Activated B cell treated with CpG ODN at 0.5 μM for 24 hours (primary cell): Measurements from ENCODE around the gene CRYBB3. TPM values are rescaled to one million over a fixed set of nuclear protein-coding genes. Genes with fewer than 3 reads are reported as not detected.

Experiments used
- ATAC-seq: fragments of 200-7000 bp; cut with Tn5 transposase; one replicate; pipeline ENCODE4 v1.10.0; 2021; ENCODE audit warnings: low read depth, mild to moderate bottlenecking, moderate library complexity
- CTCF ChIA-PET: fragments of 350-600 bp; sonication (Branson Sonifier 250); formaldehyde crosslinking; loops from one replicate; lab custom pipeline; 2021; ENCODE audit warnings: antibody characterized with exemption; lab: Charles Lee
- POLR2A ChIA-PET: fragments of 350-600 bp; sonication (Branson Sonifier 250); formaldehyde crosslinking; loops from one replicate; lab custom pipeline; 2021; ENCODE audit warnings: antibody characterized with exemption; lab: Charles Lee
- DNase-seq: peaks from one replicate; pipeline ENCODE4 v3.0.0; 2022
- H3K27ac Mint-ChIP-seq: one replicate; pipeline ENCODE4 v1.8.0; 2020; ENCODE audit warnings: mixed read lengths
- H3K27me3 Mint-ChIP-seq: one replicate; pipeline ENCODE4 v1.8.0; 2021; ENCODE audit warnings: mixed read lengths
- H3K36me3 Mint-ChIP-seq: one replicate; pipeline ENCODE4 v1.8.0; 2021; ENCODE audit warnings: low read depth, mixed read lengths
- H3K4me1 Mint-ChIP-seq: one replicate; pipeline ENCODE4 v1.8.0; 2021; ENCODE audit warnings: mixed read lengths
- H3K4me3 Mint-ChIP-seq: one replicate; pipeline ENCODE4 v1.8.0; 2020; ENCODE audit warnings: mild to moderate bottlenecking, mixed read lengths
- H3K9me3 Mint-ChIP-seq: one replicate; pipeline ENCODE4 v1.8.0; 2020; ENCODE audit warnings: mixed read lengths
- CTCF ChIP-seq: fragments of 200-600 bp; IDR thresholded peaks from one replicate; pipeline ENCODE4 v1.8.0; 2022; ENCODE audit warnings: antibody characterized with exemption, mild to moderate bottlenecking
- intact Hi-C: fragments of 100-400 bp; cut with micrococcal nuclease; formaldehyde crosslinking; loops from one replicate; pipeline ENCODE4 v1.15.1; 2024
- total RNA-seq: library from RNA; stranded (reverse); gene quantifications from 2 replicates; pipeline ENCODE4 v1.2.3, GENCODE V29; 2022

Gene CRYBB3
- total RNA-seq, 1 donor from 2014 or later = not detected

GRCh38 chr22:25213221-25213620, 13.6 kb downstream of the CRYBB3 start:
- peaks cover 12% of the 10 kb centered on the region for H3K27me3 Mint-ChIP-seq
- CTCF ChIA-PET = no interaction called here
- intact Hi-C loops = no loop called here

GRCh38 chr22:25216230-25216629, 16.6 kb downstream of the CRYBB3 start:
- CTCF ChIA-PET = no interaction called here
- DNase-seq = no peak
- H3K27me3 Mint-ChIP-seq = peaks cover 14% of the 10 kb centered on the region
- POLR2A ChIA-PET = no interaction called here
- no peak for ATAC-seq
- H3K4me1 Mint-ChIP-seq = no peaks in the 10 kb centered on the region
- H3K36me3 Mint-ChIP-seq = no peaks in the 10 kb centered on the region
- no peak for TF ChIP-seq CTCF
- peaks cover 3% of the 10 kb centered on the region for H3K9me3 Mint-ChIP-seq
- H3K4me3 Mint-ChIP-seq = no peak overlapping the region
- no peak overlapping the region for H3K27ac Mint-ChIP-seq
- intact Hi-C loops = no loop called here

More at GRCh38 chr22:25213221-25213620, 13.6 kb downstream of the CRYBB3 start:
- H3K36me3 Mint-ChIP-seq = no peaks in the 10 kb centered on the region
- DNase-seq (no peak), ATAC-seq (no peak)
- no peaks in the 10 kb centered on the region for H3K4me1 Mint-ChIP-seq
- POLR2A ChIA-PET = no interaction called here
- H3K9me3 Mint-ChIP-seq = peaks cover 3% of the 10 kb centered on the region
- H3K27ac Mint-ChIP-seq = no peak overlapping the region
- TF ChIP-seq CTCF = no peak
- H3K4me3 Mint-ChIP-seq = no peak overlapping the region

GRCh38 chr22:25219211-25219689, 19.6 kb downstream of the CRYBB3 start, which contains the start of gene CRYBB2:
Gene CRYBB2 (plus strand): TSS chr22:25219639. CDS start chr22:25221430, 1,791 bp downstream.
- no peaks in the 10 kb centered on the region for H3K9me3 Mint-ChIP-seq
- no peaks in the 10 kb centered on the region for H3K4me1 Mint-ChIP-seq
- POLR2A ChIA-PET = no interaction called here
- TF ChIP-seq CTCF = no peak
- no peaks in the 10 kb centered on the region for H3K36me3 Mint-ChIP-seq
- ATAC-seq (no peak), DNase-seq (no peak)
- H3K27me3 Mint-ChIP-seq = peaks cover 13% of the 10 kb centered on the region
- CTCF ChIA-PET = no interaction called here
- no peak within 1 kb of the TSS for H3K27ac Mint-ChIP-seq
- intact Hi-C loops = no loop called here
- H3K4me3 Mint-ChIP-seq = no peak within 1 kb of the TSS

- CTCF ChIA-PET = no interaction called here
Measured at GRCh38 chr22:25219948-25220442, 20.3 kb downstream of the CRYBB3 start.

GRCh38 chr22:25221790-25222189, 22.1 kb downstream of the CRYBB3 start:
- POLR2A ChIA-PET = no interaction called here
- CTCF ChIA-PET = no interaction called here
- ATAC-seq = no peak
- Mint-ChIP-seq H3K4me1 (no peaks in the 10 kb centered on the region), H3K27me3 (peaks cover 11% of the 10 kb centered on the region), H3K4me3 (no peak overlapping the region), H3K27ac (no peak overlapping the region), H3K9me3 (no peaks in the 10 kb centered on the region), H3K36me3 (no peaks in the 10 kb centered on the region)
- DNase-seq = no peak
- intact Hi-C loops = no loop called here
- TF ChIP-seq CTCF = no peak

More at GRCh38 chr22:25219948-25220442, 20.3 kb downstream of the CRYBB3 start:
- Mint-ChIP-seq H3K4me3 (no peak overlapping the region), H3K27me3 (peaks cover 13% of the 10 kb centered on the region), H3K4me1 (no peaks in the 10 kb centered on the region), H3K27ac (no peak overlapping the region), H3K9me3 (no peaks in the 10 kb centered on the region), H3K36me3 (no peaks in the 10 kb centered on the region)
- ATAC-seq (no peak), DNase-seq (no peak)
- intact Hi-C loops = no loop called here
- no peak for TF ChIP-seq CTCF
- POLR2A ChIA-PET = no interaction called here
